HepG2 (cell line): ENCODE measurements around the gene TBC1D20. TPM values are rescaled to one million over a fixed set of nuclear protein-coding genes. Genes with fewer than 3 reads are reported as not detected.

ENCODE experiments used
- CCAR2 ChIP-seq: fragments of 200-400 bp; formaldehyde crosslinking; optimal IDR thresholded peaks from 2 replicates; pipeline ENCODE3; 2018; ENCODE audit warnings: low read depth, mild to moderate bottlenecking, low read length, moderate library complexity
- DPF2 ChIP-seq: sonication (generic); formaldehyde crosslinking; IDR thresholded peaks from 2 replicates; pipeline ENCODE4 v1.4.0; 2020; ENCODE audit warnings: mild to moderate bottlenecking, low read depth, missing genetic modification reagents, borderline replicate concordance
- GTF3A ChIP-seq: sonication (generic); formaldehyde crosslinking; conservative IDR thresholded peaks from 2 replicates; pipeline ENCODE4 v1.4.0; 2020; ENCODE audit warnings: mild to moderate bottlenecking, missing genetic modification reagents
- IKZF1 ChIP-seq: fragments of 450-650 bp; IDR thresholded peaks from 2 replicates; pipeline ENCODE4 v1.7.1; 2016
- MLXIP ChIP-seq: sonication (generic); formaldehyde crosslinking; IDR thresholded peaks from 2 replicates; pipeline ENCODE4 v1.9.0; 2021; ENCODE audit warnings: missing genetic modification reagents, borderline replicate concordance
- MTF2 ChIP-seq: sonication (generic); formaldehyde crosslinking; IDR thresholded peaks from 2 replicates; pipeline ENCODE4 v1.5.0; 2020; ENCODE audit warnings: missing genetic modification reagents, borderline replicate concordance
- RCOR2 ChIP-seq: IDR thresholded peaks from 2 replicates; pipeline ENCODE4 v1.6.1; 2016; ENCODE audit warnings: missing biosample characterization, missing genetic modification reagents
- TERF1 ChIP-seq: sonication (generic); formaldehyde crosslinking; IDR thresholded peaks from 2 replicates; pipeline ENCODE4 v1.8.0; 2022; ENCODE audit warnings: mild to moderate bottlenecking, missing genetic modification reagents, moderate library complexity
- WIZ ChIP-seq: sonication (generic); formaldehyde crosslinking; IDR thresholded peaks from 2 replicates; pipeline ENCODE4 v1.5.1; 2020; ENCODE audit warnings: mild to moderate bottlenecking, missing genetic modification reagents
- ZFP36 ChIP-seq: fragments of 150-350 bp; IDR thresholded peaks from 2 replicates; pipeline ENCODE4 v1.6.1; 2018; ENCODE audit warnings: borderline replicate concordance, low read length, low read depth; ENCODE audit not compliant: partially characterized antibody
- ZNF143 ChIP-seq: sonication (generic); formaldehyde crosslinking; IDR thresholded peaks from 2 replicates; pipeline ENCODE4 v1.4.0; 2020; ENCODE audit warnings: missing genetic modification reagents
- ZNF644 ChIP-seq: IDR thresholded peaks from 2 replicates; pipeline ENCODE4 v1.6.1; 2016; ENCODE audit warnings: low read depth
- ZNF7 ChIP-seq: IDR thresholded peaks from 2 replicates; pipeline ENCODE4 v1.6.1; 2016; ENCODE audit warnings: missing biosample characterization, missing genetic modification reagents
- ZNF749 ChIP-seq: sonication (generic); formaldehyde crosslinking; IDR thresholded peaks from 2 replicates; pipeline ENCODE4 v1.8.0; 2022; ENCODE audit warnings: mild to moderate bottlenecking, missing genetic modification reagents, moderate library complexity, borderline replicate concordance
- polyA plus RNA-seq, 8 experiments: library from polyadenylated mRNA; depleted of rRNA in 3 of 8; stranded (reverse) in 7 of 8; unstranded in 1 of 8; fragments of >200 nt; fragmentation: Illumina TruSeq in 4 of 8; extraction: Trizol in 4 of 8; gene quantifications; 2 replicates each; pipeline versions ENCODE4 v1.2.1 to v1.2.3, GENCODE V29; 2011 to 2016; ENCODE audit warnings: low read depth in 4 of 8, missing spikeins in 1 of 8, mixed read lengths in 1 of 8; ENCODE audit not compliant: insufficient read depth in 1 of 8
- total RNA-seq, 5 experiments: library from RNA; depleted of rRNA; stranded (reverse); fragments of >200 nt; fragmentation: Illumina TruSeq; extraction: Trizol; gene quantifications; 2 replicates each; pipeline ENCODE4 v1.2.3, GENCODE V29; 2016; ENCODE audit warnings: low read depth in 1 of 5
- TF ChIP-seq, protein P1 (sequence below), 2 experiments: fragments of 450-650 bp in 1 of 2; sonication (generic) in 1 of 2; formaldehyde crosslinking in 1 of 2; IDR thresholded peaks; 2 replicates each; pipeline versions ENCODE4 v1.6.1 to v1.8.0; 2016 to 2022; ENCODE audit warnings: antibody characterized with exemption in 1 of 2, mild to moderate bottlenecking in 1 of 2, missing genetic modification reagents in 1 of 2

The TBC1D20 gene
- total and polyA plus RNA-seq, 2 of the 13 experiments (the other 11 are each of a cell fraction or from before 2014, with no cell fraction given): 36.6 to 47.1 TPM

DNA sequence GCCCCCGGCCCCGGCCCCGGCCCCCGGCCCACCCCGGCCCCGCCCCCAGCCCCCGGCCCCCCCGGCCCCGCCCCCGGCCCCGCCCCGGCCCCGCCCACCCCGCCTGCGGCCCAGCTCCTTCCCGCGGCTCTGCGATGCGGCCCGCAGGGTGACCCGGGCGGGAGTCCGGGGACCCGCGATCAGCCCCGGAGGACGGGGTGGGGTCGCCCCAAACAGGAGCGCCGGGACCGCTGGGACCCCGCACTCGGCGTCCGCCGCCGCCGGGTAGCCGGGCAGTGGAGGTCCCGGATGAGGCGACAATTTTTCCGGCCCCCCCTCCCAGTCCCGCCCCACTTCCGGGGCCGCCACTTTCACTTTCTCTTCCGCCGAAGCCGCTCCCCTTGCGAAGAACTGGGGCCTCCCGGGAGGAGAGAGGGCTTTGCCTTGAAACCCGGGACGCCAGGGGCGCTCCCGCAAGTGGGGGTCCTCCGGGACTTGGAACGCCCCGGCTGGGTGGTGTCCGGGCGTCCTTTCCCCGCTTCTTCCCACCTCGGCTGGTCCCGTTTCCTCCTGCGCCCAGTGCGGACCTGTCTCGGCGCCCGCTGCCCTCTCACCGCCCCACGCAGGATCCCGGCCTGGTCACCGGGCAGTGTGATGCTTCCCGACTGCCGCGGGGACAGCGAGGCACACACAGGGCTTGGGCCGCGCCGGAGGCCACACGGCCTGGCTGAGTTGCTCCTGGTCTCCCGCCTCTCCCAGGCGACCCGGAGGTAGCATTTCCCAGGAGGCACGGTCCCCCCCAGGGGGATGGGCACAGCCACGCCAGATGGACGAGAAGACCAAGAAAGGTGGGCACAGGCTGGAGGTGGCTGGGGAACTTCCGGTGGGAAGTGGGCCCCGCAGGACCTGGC is 54.1 kb downstream of the TBC1D20 start, which contains the start of gene RBCK1 (continued):
- no peak; the same call in 1 of the 2 replicates for TF ChIP-seq MLXIP (CRISPR knock-in tag)
- TF ChIP-seq ZNF644 (CRISPR knock-in tag): no peak
- no peak; the same call in 1 of the 2 replicates for TF ChIP-seq RCOR2
- no peak for TF ChIP-seq ZNF7 (CRISPR knock-in tag)
- no peak for TF ChIP-seq IKZF1
- no peak for TF ChIP-seq MTF2 (CRISPR knock-in tag)
- no peak for TF ChIP-seq GTF3A (CRISPR knock-in tag)
- TF ChIP-seq ZFP36: no peak
- no peak for TF ChIP-seq ZNF749
- TF ChIP-seq, protein P1, sequence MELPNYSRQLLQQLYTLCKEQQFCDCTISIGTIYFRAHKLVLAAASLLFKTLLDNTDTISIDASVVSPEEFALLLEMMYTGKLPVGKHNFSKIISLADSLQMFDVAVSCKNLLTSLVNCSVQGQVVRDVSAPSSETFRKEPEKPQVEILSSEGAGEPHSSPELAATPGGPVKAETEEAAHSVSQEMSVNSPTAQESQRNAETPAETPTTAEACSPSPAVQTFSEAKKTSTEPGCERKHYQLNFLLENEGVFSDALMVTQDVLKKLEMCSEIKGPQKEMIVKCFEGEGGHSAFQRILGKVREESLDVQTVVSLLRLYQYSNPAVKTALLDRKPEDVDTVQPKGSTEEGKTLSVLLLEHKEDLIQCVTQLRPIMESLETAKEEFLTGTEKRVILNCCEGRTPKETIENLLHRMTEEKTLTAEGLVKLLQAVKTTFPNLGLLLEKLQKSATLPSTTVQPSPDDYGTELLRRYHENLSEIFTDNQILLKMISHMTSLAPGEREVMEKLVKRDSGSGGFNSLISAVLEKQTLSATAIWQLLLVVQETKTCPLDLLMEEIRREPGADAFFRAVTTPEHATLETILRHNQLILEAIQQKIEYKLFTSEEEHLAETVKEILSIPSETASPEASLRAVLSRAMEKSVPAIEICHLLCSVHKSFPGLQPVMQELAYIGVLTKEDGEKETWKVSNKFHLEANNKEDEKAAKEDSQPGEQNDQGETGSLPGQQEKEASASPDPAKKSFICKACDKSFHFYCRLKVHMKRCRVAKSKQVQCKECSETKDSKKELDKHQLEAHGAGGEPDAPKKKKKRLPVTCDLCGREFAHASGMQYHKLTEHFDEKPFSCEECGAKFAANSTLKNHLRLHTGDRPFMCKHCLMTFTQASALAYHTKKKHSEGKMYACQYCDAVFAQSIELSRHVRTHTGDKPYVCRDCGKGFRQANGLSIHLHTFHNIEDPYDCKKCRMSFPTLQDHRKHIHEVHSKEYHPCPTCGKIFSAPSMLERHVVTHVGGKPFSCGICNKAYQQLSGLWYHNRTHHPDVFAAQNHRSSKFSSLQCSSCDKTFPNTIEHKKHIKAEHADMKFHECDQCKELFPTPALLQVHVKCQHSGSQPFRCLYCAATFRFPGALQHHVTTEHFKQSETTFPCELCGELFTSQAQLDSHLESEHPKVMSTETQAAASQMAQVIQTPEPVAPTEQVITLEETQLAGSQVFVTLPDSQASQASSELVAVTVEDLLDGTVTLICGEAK (IDR thresholded peaks at IDR 0.05): no peak
- TF ChIP-seq, protein P1 (CRISPR knock-in tag; IDR thresholded peaks at IDR 0.05): peak; percentile 89
- TF ChIP-seq DPF2: peak; percentile 10; the same call in 1 of the 2 replicates
- peak; percentile 74; the same call in 1 of the 2 replicates for TF ChIP-seq WIZ (CRISPR knock-in tag)
- no peak for TF ChIP-seq CCAR2
- TF ChIP-seq ZNF143 (CRISPR knock-in tag): peak; percentile 63; the same call in 1 of the 2 replicates
- peak; percentile 15; the same call in 1 of the 2 replicates for TF ChIP-seq TERF1
